ENCODE measurements around the gene HOXA7.
A peak's percentile ranks its signal among the peaks of the same experiment; 100 is the strongest.

The HOXA7 gene

DNA sequence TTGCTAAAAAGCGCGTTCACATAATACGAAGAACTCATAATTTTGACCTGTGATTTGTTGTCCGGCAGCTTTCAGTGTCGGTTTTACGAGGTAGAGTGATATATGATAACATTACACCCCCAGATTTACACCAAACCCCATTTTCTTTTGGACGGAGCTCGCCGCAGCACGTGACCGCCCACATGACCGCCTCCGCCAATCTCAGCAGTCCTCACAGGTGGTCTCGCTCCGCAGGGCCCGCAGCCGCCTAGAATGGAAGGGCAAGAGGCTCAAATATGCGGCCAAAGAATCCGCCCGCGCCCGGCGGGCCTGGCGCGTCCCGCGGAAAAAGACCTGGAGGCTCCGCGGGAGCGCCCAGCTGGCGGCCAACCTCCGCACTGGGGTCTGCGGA, at the start of gene HOXA7:
TSS of gene HOXA7 (minus strand) at position 168 of the 391 bp plus-strand sequence. CDS start at position 38, 130 bp downstream.
- DNase-seq (ENCODE audit: low read depth), result no peak

DNA sequence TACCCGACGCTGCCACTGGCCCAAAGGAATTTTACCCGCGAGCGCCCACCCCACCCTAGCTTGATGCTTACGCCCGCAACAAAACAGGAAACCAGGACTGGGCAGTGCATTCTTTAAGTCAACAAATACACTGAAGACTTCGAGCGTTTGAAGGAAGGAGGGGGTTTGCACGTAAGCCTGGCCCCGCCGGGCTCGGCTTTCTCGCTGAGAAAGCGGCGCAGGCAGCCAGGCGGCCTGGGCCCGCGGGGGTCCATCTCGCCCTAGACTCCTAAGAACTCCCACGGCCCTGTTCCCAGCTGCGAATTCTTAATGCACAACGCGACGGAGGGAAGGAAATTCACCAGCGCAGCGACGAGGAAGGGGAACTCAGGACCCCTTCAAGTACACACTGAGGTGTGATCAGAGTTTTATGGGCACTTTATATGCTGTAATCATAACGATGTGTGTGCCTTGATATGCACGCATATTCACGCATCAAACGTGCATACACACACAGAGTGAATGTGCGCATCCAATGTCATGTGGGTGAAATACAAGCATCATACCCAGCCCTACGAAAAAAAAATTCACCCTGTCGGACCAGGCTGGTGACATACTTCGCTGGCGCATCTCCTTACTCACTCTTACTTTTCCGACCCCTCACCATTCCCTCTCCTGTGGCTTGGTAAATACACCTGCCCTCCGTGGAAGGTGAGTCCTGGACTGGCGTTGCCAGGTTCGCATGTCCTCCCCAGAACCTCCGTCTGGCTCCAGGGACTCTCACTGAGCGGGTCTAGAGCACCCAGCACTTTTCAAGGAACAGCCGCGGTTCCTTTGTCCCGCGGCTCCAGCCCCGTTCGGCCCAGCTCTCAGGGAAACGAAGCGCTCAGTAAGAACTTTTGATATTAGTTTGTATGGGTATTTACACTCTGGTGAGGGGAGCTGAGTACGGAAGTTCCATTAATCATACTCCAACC, 49.1 kb upstream of the HOXA7 start:
- DNase-seq (ENCODE audit: low read depth), result no peak

DNA sequence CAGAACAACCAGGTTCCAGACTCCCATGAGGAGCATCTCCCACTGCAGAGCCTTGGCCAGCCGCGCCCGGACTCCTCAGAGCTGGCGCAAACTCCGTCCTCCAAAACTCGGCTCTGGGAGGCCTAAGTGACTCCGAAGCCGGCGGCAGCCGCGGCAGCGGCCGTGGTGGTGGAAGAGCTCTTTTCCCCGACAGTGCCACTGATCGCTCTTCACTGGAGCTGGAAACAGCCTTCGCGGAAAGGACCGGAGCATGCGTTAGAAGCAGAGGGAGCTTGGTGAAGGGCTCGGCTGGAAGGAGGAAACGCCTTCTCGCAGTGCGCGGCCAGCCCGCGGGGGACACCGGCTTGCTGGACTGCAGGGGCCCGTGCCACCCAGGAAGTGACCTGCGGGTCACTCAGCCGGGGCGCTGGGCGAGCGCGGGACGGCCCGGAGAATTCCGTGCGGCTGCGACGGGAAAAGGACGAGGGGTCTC, 48.4 kb upstream of the HOXA7 start:
- DNase-seq (ENCODE audit: low read depth), result no peak

DNA sequence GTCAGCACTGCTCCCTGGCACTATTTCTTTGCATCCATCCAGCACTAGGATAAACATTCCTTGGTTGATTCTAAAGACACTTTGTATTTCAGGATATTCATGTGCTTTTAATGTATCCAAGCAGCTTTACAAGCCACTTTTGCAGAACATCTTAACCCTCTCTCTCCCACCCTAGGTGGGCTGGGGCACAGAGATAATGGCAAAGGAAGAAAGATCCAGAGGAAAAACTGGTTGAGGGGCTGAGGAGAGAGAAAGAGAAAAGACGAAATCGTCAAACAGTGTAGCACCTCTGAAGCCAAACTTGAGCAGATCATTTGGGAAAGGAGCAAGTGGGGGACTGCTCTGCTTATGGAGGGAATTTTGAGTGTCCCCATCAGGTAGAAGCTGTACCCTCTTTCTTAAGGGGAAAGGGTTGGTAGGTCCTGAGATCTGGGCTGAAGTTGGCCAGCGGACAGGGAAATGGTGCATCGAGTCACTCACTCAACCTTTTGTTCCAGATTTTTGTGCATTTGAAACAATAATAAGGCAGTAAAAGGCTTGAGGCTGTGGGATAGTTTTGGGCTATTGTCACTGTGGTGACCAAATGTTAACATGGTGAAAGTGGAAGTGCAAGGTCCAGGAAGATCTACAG, 47.6 kb upstream of the HOXA7 start:
- no peak for DNase-seq (ENCODE audit: low read depth)

DNA sequence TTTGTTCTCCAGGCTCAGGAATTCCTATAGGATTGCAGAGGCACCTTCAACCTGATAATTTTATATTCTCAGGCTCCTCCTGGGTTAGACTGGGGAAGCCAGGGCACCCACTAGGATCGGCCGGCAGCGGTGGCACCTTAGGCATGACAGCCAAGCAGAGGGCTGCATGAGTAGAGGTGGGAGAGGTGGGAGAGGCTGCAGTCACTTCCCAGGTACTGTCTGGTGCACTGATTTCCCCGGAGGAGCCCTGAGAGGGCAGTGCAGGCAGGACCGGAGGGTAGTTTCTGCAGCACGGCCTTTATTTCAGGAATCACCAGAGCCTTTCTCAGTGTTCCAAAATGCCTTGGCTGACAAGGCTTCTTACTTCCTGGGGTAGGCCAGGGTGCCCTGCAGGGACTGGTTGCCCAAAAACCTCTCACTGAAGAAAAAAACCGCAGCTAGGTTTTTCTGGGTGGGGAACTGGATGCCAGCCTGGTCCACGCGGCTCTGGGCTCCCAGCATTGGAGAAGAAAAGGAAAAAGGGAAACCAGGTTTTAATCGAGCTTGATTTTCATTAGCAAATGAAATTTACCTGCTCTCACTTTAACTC, 47.0 kb upstream of the HOXA7 start:
- no peak for DNase-seq (ENCODE audit: low read depth)

DNA sequence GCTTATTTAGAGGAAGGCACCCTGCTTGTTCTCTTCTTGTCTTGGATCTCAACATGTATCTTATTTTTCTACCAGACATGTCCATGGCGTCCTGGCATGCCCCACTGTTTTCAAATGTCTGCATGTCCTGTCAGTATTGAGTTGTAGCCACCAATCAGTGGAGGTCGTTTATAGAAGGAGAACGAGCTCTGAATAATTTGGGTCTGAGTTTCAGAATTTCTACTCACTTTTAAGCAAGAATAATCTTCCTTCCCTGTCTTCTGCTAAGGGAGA, 46.3 kb upstream of the HOXA7 start:
- DNase-seq (ENCODE audit: low read depth), result no peak

DNA sequence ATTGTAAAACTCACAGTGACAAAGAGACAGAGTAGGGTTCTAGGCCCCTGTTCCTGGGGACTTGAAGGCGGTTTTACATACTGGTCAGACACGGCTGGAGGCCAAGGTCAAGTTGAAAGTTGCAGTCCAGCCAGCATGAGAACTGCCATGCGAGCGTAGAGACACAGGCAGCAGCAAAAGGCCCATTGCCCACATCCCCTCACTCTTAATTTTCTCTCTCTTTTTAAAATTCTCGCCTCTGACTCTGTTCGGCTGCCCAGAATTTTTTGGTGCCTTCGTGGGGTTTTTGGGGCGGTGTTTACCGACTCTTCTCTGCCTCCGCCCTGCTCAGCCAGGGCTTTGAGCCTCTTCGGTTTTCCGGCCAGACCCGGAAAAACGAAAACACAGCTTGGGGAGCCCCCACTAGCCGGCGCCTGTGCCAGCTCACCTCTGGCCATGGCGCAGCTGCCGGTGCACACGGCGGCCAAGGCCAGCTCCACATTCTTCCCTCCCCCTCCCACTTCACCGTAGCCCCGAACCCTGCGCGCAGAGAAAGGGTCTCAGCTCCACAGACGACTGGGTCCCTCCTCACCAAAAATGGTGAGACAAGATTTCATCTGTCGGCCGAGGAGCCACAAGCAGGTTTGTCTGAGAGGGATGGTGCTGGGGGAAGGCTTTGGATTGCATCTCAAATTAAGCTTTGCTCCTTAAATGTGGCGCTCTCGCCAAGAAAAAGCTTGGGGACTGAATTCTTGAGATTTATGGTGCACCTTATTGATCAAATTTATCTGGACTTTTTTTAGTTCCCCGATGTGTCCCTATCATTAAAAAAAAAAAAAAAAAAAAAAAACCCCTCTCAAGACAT, 45.8 kb upstream of the HOXA7 start:
- DNase-seq (ENCODE audit: low read depth), result no peak

DNA sequence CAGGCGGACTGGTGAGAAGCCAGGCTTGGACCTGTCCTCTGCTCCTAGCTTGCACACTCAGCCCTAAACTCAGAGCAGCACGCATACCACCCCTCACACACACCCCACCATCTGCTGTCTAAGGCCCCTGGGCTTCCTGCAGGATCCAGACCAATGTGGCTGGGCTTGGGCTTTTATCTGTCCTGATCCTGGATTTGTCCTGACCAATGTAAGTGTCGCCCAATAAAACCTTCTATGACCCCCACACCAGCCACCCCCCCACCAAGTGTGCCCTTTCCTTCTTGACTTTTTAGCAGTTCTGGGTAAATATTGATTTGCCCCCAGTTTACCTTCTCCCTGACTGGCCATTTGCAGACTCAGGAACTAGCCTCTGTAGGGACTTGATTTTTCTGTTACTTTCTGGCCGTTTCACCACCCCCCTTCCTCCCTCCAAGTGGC, 45.1 kb upstream of the HOXA7 start:
- DNase-seq (ENCODE audit: low read depth), result no peak

DNA sequence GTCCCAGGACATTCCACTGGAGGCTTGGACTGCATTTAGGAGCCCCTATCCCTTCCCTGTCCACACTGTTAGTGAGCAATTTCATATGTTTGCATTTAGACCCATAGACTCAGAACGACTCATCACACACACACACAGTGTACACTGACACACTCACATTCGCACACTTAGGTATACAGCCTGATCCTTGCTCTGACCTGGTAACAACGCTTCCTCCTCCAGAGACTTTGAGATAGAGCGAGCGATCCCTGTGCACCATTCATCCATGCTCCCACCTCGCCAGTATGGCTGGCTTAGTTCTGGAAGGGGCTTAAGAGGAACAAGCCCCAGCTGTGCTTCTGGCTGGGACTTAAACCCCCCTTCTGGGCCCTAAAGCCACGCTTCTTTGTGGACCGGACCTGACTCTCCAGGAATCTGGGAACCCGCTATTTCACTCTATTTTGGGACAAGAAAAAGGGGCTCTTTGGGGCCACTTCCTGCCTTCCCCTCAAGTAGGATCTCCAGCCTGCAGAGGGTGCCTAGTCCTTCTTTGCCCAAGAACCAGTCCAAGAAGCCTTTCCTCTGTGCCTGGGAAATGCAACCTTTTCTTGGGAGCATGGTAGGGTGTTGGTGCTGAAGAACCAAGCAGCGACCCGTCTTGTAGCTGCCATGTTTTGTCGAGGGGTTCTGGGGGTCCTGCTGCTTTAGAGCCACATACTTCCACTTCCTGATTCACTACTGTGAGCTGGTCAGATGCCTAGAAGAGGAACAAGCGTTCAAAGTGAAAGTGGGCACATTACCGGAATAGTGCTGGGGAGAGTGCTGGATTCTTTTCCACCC, 44.5 kb upstream of the HOXA7 start:
- no peak for DNase-seq (ENCODE audit: low read depth)

DNA sequence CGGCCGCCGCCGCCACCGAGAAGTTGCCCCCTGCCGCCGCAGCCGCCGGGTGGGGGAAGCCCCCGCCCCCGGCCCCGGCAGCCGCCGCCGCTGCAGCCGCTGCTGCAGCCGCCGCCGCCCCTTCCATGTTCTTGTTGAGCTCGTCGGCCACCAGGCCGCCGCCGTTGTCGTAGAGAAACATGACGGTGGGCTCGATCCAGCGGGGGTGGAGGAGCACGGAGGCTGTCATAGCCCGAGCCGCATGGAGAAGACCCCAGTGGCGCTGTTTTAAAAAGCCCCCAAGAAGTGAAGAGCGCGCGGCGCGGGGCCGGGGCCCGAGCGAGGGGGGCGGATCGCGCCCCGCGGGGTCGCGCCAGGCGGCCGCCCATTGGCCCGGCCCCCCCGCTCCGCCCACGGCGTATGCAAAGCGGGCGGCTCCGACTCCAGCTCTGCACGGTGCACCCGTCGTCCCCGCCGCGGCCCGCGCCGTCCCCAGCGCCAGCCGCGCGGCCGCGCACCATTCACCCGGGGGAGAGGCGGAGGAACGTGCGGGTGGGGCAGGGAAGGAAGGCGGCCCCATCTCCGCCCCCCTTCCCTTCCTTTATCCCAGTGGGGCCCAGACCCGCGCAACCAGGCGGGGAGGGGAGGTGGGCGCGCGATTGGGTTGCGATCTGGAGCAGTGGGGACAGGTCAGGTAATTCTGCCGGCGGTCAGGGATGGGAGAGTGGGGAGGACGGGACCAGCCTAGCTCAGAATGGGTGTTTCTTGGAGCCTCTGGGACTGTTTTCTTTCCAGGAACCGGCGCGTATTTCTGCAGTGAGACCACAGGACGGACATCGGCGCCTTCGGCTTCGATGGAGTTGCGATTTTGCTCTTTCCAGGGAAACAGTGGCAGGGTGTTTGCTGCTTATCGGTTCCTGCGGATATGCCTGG, 43.6 kb upstream of the HOXA7 start, which contains the start of gene HOXA13:
TSS of gene HOXA13 (minus strand) at position 243 of the 912 bp plus-strand sequence. CDS start at position 229, 14 bp downstream.
- DNase-seq (ENCODE audit: low read depth), result no peak

DNA sequence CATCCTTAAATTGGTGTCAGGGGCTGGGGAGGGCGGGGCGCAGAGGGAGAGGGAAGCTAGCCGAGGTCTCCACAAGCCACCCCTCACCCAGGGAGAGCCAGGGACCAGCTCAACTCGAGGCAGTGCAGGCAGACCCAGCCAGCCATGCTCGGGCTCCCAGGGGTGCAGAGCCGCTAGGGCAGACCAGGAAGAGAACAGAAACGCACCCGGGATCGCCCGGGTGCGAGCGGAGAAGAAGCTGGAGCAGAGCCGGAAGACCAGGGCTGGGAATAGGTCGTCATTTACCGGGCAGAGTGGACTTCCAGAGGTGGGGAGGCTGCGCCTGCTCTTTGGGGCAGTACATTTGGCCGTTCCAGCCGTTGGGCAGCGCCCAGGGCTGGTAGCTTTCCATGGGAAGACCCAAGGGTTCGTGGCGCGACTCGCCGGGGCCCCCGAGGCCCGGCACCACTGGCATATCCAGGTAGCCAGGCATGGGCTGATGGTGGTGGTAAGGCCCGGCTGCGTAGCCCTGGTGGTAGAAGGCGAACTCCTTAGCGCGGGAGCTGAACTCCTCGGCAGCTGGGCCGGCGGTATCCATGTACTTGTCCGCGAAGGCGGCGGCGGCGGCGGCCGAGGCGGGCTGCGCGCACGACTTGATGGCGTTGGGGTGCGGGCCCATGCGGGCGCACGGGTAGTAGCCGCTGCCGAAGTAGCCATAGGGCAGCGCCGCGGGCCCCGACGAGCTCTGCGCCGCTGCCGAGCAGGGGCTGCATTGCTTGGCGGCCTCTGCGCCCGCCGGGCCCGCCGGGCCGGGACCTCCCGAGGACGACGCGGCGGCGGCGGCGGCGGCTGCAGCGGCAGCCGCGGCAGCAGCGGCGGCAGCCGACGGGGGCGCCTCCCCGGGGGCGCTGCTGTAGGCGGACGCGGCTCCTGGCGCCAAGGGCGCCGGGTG, 42.7 kb upstream of the HOXA7 start:
- DNase-seq (ENCODE audit: low read depth), result no peak

DNA sequence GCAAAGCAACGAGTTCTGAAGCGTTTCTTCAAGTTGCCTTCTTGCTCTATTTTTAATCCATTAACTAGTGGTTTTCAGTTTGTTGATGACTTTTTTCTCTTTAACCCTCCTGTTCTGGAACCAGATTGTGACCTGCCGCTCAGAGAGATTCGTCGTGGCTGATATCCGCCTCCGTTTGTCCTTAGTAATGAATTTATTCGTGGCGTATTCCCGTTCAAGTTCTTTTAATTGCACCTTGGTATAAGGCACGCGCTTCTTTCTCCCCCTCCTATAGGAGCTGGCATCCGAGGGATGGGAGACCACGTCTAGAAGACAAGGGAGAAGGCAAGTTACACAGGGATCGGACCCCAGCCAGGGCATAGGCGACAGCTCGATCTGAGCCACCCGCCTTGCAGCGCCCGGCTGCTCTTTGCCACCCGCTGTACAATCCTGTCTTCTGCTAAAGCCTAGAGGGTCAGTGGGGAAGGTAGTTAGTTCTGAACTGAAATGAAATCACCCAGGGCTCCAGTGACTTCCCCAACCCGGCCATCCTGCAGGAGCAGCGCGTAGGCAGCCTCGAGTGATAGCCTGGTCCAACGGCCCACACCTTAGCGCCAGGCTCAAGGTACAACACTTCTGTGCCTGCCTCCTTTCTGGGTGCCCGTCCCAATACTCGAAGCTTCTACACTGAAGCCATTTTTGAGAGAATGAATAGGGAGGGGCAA, 41.8 kb upstream of the HOXA7 start:
- DNase-seq (ENCODE audit: low read depth), result no peak

DNA sequence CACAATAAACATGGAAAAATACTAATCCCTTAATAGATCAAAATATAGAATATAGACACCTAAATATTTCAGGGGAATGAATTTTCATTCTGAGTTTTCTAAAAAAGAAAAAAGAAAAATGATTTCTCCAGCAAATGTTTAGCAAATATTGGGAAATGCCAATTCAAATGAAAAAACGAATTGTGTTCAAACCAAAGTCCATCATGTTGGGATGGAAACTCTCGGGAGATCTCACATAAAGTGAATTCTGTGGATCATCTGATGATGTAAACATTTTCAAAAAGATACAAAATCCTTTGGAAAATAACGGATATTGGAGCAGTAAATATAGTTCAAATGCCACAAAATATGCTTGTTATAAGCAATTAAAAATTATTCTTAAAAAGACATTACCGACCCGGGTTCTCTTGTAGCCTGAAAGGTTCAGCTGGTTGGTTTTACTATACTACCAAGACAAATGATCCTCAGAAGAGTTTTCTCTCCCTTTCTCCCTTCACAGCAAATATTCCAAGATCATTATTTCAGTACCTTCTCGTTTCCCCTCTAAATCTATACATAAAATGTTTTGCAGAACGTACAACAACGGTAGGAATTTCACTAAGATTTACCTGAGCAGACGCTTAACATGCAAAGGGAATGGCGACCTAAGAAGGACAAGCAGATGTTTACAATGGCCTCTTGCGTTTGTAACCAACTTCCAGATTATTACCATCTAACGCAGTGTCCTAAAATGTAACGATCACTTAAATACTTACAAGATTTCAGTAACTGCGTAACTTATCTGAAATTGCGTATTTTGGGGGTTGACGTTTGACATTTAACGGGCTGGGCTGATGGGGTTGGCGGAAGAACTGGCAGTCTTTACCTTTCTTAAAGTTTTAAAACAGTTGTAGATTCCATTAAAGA, 40.9 kb upstream of the HOXA7 start:
- no peak for DNase-seq (ENCODE audit: low read depth)

DNA sequence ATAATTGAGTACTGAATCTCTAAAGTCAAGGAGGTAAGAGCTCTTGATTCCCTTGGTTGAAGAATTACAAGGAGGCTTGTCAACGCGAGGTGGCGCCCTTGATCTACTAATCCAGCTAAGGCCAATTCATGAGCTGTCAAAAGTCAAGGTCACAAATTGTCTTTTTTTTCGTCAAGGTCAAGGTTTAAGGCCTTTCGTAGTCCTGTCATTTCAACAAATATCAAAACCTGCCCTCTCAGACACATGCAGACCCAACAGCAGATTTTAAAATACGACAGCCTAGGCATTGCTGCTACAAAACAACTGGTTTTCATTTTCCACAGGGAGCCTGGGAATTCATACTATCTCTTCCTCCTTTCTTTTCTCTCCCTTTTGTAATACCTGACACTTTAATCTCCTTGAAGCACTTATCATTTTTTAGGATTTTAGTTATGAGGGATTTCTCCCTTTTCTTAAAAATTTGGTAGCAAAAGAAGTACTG, 39.9 kb upstream of the HOXA7 start:
- DNase-seq (ENCODE audit: low read depth), result peak; percentile 49

DNA sequence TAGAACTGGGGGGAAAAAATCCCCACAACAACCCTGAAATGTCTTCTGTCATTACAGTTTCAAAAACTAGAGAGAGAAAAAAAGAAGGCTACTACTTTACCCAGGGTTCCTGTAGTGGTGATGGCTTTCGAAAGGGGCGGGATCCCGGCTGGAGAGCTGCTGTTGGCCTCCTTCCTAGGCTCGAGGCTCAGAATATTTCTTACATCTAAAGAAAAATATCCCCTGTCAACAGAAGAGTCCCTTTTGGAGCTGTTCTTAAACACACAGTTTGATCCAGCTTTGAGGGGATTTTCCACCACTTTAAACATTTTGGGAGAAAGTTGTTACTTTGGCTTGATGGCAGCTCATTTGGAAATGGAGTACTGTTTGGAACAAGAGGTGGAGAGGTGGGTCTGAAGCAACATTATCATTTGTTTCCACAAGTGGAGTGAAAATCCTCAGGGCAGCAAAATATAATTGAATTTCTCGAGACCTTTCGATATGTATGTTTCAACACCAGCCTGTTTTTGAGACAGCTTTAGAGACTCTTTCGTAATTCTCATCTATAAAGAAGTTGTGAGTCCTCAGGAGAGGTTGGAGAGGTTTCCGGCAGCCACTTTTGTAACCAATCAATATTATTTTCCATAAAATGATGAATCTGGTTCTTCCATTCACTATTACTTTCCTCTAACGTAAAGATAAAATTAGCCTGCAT, 38.4 kb upstream of the HOXA7 start:
- DNase-seq (ENCODE audit: low read depth), result no peak

DNA sequence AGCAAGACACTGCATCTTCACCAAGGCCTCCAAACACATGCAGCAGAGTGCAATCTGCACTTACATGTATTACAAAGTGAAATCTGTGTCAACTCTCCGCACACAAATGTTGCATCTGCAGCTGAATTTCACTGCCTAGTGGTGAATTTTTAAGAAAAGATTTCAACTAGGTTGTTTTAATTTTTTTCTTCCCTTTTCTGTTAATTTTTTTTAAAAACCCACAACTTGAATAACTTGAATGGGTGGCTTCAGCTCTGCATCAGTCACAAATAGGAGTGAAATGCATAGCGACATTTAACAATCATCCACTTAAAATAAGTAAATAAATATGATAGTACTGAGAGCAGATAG, 37.5 kb upstream of the HOXA7 start:
- DNase-seq (ENCODE audit: low read depth), result no peak

Measured in T-helper 22 cell (primary cell).